MCF 10A (cell line): ENCODE results near the gene MRPL38. TPM values are rescaled to one million over a fixed set of nuclear protein-coding genes. Genes with fewer than 3 reads are reported as not detected.

Experiments used
- BruUV-seq: library from RNA; stranded (reverse); fragments of 400-500 nt; replicated peaks from 2 replicates; lab custom pipeline; 2021; lab: Mats Ljungman, UMichigan
- CTCF ChIA-PET: fragments of 300-600 bp; sonication (Branson Sonifier 250); formaldehyde crosslinking; extraction: SDS; loops from one replicate; lab custom pipeline; 2021; ENCODE audit warnings: antibody characterized with exemption, inconsistent platforms; lab: Yijun Ruan, JAX
- POLR2A ChIA-PET: fragments of 300-600, 350-650 bp; sonication (Branson Sonifier 250); formaldehyde crosslinking; extraction: SDS; loops from one replicate; lab custom pipeline; 2020; ENCODE audit warnings: antibody characterized with exemption, inconsistent platforms; lab: Yijun Ruan, JAX
- DNase-seq: peaks from one replicate; pipeline ENCODE4 v3.0.0-alpha.2; 2018; ENCODE audit not compliant: unreplicated experiment
- H3K27ac Mint-ChIP-seq: one replicate; pipeline ENCODE4 v1.8.0; 2022; ENCODE audit warnings: mild to moderate bottlenecking, low read depth, mixed read lengths; ENCODE audit not compliant: unreplicated experiment
- H3K27me3 Mint-ChIP-seq: one replicate; pipeline ENCODE4 v1.8.0; 2022; ENCODE audit warnings: mixed read lengths; ENCODE audit not compliant: insufficient read depth, unreplicated experiment
- H3K36me3 Mint-ChIP-seq: one replicate; pipeline ENCODE4 v1.8.0; 2022; ENCODE audit warnings: mild to moderate bottlenecking, moderate library complexity, mixed read lengths; ENCODE audit not compliant: insufficient read depth, unreplicated experiment
- H3K4me1 Mint-ChIP-seq: one replicate; pipeline ENCODE4 v1.8.0; 2022; ENCODE audit warnings: mixed read lengths; ENCODE audit not compliant: insufficient read depth, unreplicated experiment
- H3K4me3 Mint-ChIP-seq: one replicate; pipeline ENCODE4 v1.8.0; 2022; ENCODE audit warnings: mild to moderate bottlenecking, moderate library complexity, mixed read lengths; ENCODE audit not compliant: unreplicated experiment
- H3K9me3 Mint-ChIP-seq: one replicate; pipeline ENCODE4 v1.8.0; 2022; ENCODE audit warnings: mixed read lengths; ENCODE audit not compliant: unreplicated experiment
- intact Hi-C: fragments of 100-400 bp; cut with micrococcal nuclease; formaldehyde crosslinking; loops from 2 replicates; pipeline ENCODE4 v1.14.1; 2022
- total RNA-seq: library from RNA; stranded (reverse); gene quantifications from 2 replicates; pipeline ENCODE4 v1.2.3, GENCODE V29; 2022
- TF ChIP-seq, protein P1 (sequence below): fragments of 200-600 bp; IDR thresholded peaks from one replicate; pipeline ENCODE4 v1.8.0; 2022; ENCODE audit warnings: antibody characterized with exemption, mild to moderate bottlenecking; ENCODE audit not compliant: unreplicated experiment

Gene MRPL38
- total RNA-seq, 1 experiment from 2014 or later: 111 TPM

DNA sequence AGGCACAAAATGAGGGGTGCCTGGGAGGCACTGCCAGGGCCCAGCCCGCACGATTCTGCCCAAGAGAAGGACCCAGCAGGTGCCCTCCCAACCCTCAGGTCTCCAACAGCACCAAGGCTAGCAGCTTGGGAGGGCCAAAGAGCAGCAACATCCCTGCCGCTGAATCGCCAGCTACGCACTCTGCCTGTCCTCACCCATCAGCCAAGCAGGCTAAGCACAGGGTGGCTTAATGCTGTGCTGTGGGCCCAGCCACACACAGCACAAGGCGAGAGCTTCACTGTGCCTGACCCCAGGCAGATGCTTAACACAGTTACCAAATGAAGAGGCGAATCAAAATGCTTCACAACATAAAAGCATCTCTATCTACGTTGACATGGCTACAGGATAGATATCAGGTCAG, 10.6 kb upstream of the MRPL38 start:
- Mint-ChIP-seq H3K4me1 (peaks cover 2% of the 10 kb centered on the region), H3K9me3 (no peaks in the 10 kb centered on the region), H3K27me3 (no peaks in the 10 kb centered on the region), H3K36me3 (peaks cover 21% of the 10 kb centered on the region), H3K27ac (no peak overlapping the region), H3K4me3 (no peak overlapping the region)
- BruUV-seq: no TSS peak
- CTCF ChIA-PET: interaction anchor here (0.5 kb wide), 1 partner anchor 551 kb away, joined by 3 read pairs; no protein-coding TSS in a partner anchor
- POLR2A ChIA-PET: interaction anchor here (1.6 kb wide), 1 partner anchor 350 kb away, joined by 3 read pairs; the partner anchor contains the start of gene UBALD2
- TF ChIP-seq, protein P1, sequence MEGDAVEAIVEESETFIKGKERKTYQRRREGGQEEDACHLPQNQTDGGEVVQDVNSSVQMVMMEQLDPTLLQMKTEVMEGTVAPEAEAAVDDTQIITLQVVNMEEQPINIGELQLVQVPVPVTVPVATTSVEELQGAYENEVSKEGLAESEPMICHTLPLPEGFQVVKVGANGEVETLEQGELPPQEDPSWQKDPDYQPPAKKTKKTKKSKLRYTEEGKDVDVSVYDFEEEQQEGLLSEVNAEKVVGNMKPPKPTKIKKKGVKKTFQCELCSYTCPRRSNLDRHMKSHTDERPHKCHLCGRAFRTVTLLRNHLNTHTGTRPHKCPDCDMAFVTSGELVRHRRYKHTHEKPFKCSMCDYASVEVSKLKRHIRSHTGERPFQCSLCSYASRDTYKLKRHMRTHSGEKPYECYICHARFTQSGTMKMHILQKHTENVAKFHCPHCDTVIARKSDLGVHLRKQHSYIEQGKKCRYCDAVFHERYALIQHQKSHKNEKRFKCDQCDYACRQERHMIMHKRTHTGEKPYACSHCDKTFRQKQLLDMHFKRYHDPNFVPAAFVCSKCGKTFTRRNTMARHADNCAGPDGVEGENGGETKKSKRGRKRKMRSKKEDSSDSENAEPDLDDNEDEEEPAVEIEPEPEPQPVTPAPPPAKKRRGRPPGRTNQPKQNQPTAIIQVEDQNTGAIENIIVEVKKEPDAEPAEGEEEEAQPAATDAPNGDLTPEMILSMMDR: no peak
- intact Hi-C loops: no loop called here
- DNase-seq: no peak

DNA sequence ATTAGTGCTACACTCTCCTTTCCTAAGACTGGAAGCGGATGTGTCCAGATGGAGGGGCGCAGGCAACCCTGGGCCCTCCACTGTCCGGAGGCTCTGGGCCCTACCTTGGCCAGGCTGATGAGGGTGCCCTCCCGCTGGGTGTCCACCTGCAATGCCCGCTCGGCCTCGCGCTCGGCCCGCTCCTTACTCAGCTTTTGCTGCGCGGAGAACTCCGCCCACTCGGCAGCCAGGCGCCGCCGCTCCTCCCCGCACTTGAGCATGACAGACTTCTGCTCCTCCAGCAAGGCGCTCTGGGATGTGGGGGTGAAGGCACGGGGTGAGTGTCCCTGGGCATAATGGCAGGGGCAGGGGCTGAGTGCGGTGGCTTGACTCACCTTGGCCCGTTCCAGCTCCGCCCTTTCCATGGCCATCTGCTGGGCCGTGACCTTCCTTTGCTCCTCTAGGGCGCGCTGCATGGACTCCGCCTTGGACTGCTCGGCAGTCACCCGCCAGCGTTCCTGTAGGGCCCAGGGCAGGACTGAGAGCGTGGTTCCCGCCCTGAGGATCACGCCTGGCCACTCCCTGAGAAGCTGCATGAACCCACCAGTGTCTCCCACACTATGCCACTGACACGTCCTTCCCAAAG, 10.1 kb upstream of the MRPL38 start:
- no peak overlapping the region for H3K27ac Mint-ChIP-seq
- TF ChIP-seq, protein P1: no peak
- DNase-seq: no peak
- ChIA-PET POLR2A (interaction anchor here (1.6 kb wide), 1 partner anchor 350 kb away, joined by 3 read pairs; the partner anchor contains the start of gene UBALD2), CTCF (interaction anchor here (1.0 kb wide), 1 partner anchor 282 kb away, joined by 3 read pairs; no protein-coding TSS in a partner anchor)
- no peaks in the 10 kb centered on the region for H3K9me3 Mint-ChIP-seq
- BruUV-seq: no TSS peak
- peaks cover 7% of the 10 kb centered on the region for H3K4me1 Mint-ChIP-seq
- H3K4me3 Mint-ChIP-seq: no peak overlapping the region
- intact Hi-C loops: no loop called here
- no peaks in the 10 kb centered on the region for H3K27me3 Mint-ChIP-seq
- H3K36me3 Mint-ChIP-seq: peaks cover 21% of the 10 kb centered on the region

DNA sequence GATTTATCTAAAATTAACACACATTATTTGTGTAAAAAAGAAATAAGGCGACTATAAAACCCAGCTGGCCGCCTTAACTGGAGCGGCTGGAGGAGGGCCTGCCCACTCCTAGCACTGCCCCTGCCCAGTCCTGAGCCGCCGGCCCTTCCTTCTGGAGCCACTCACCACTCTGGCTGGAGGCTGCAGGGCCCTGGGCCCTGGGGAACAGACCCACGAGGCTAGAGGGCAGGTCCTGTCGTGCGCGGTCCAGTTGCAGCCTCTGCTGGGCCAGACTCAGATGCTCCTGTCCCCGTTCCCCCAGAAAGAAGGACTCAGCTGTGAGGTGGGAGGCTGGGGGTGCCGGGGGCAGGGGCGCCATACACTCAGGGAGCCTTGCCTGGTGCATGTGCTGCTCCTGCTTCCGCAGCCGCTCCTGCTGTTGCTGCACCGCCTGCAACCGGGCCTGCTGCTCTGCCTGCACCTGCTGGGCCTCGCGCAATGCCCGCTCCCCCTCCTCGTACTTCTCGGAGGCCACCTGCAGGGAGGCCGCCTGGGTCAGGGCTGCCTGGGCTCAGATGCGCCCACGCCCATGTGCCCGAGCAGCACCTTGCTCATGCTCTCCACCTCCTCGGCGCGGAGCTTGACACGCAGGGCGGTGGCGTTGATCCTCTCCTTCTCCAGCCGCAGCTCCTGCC, 9.0 kb upstream of the MRPL38 start:
- Mint-ChIP-seq H3K36me3 (peaks cover 16% of the 10 kb centered on the region), H3K27me3 (no peaks in the 10 kb centered on the region), H3K4me3 (no peak overlapping the region), H3K27ac (no peak overlapping the region), H3K4me1 (peaks cover 15% of the 10 kb centered on the region), H3K9me3 (no peaks in the 10 kb centered on the region)
- CTCF ChIA-PET: interaction anchor here (1.0 kb wide), 1 partner anchor 281 kb away, joined by 3 read pairs; no protein-coding TSS in a partner anchor
- intact Hi-C loops: no loop called here
- BruUV-seq: no TSS peak
- TF ChIP-seq, protein P1: no peak
- POLR2A ChIA-PET: no interaction called here
- no peak for DNase-seq

DNA sequence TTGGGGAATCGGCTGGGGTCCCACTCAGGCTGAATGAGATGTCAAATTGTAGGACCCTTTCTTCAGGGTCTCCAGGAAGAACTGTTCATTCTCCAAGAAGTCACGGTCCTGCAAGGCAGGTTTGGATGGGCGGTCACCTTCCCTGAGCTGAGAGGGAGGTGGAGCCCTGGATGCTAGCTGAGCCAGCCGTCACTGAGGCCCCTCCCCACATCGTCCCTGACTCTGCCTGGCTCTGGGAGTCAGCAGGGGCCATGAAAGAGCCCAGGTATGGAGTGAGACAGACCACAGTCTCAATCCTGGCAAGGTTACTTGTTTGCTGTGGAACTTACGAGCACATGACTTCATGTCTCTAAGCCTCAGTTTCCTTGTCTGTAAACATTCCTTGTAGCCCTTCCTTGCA, 6.0 kb upstream of the MRPL38 start:
- H3K27me3 Mint-ChIP-seq: no peaks in the 10 kb centered on the region
- intact Hi-C loops: no loop called here
- ChIA-PET POLR2A (interaction anchor here (1.6 kb wide), 1 partner anchor 17 kb away, joined by 5 read pairs; no protein-coding TSS in a partner anchor), CTCF (interaction anchor here (1.2 to 1.6 kb wide), 3 partner anchors 35 to 95 kb away, joined by 3 to 6 read pairs (median 3); no protein-coding TSS in a partner anchor)
- BruUV-seq: no TSS peak
- H3K4me3 Mint-ChIP-seq: no peak overlapping the region
- no peak overlapping the region for H3K27ac Mint-ChIP-seq
- TF ChIP-seq, protein P1: no peak
- H3K36me3 Mint-ChIP-seq: peaks cover 13% of the 10 kb centered on the region
- no peak for DNase-seq
- peaks cover 22% of the 10 kb centered on the region for H3K4me1 Mint-ChIP-seq
- no peaks in the 10 kb centered on the region for H3K9me3 Mint-ChIP-seq
